Activated T-cell treated with anti-CD3 and anti-CD28 coated beads for 24 hours (primary cell): ENCODE results near the gene ULK3.
A peak's percentile ranks its signal among the peaks of the same experiment; 100 is the strongest.

Experiments
- DNase-seq: peaks from one replicate; pipeline ENCODE4 v3.0.0-alpha.2; 2020; ENCODE audit warnings: low read depth

The ULK3 gene

DNA sequence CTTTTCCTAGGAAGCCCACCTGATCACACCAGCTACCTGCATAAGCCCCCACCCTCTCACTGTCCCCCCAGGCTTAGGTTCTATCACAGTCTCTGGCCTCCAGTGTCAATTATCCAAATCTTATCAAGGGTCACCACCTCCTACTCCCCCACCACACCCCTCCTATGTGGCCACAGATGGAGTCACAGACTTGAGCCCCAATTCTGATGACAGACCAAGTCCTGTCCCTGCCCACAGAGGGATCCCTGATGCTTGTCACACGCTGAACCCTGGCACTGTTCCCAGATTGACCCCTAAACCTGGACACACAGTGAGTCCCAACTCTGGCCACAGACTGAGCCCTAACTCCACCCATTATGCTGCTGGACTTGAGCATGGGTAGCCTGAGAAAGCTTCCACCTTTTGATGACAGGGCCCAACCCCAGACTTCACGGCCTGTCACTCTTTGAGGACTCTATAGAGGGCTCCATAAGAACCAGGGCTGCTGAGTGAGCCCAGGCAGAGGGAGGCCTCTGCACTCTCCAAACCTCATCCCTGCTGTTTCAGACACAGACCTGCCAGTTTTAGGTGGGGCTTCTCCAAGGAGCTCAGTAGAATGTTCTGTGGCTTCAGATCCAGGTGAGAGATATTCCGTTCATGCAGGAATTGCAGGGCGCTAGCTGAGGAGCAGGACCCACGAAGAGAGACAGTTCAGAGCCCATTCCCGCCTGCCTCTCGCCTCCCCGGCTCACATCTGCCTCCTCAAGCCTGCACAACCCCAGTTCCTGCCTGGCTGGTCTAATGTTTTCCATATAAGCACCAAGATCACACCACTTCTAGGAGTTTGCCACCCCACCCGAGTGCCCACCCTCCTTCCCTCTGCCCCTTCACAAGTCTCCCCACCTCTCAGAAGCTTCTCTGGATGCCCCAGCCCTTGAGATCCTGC, 1.8 kb downstream of the ULK3 start:
- no peak for DNase-seq

DNA sequence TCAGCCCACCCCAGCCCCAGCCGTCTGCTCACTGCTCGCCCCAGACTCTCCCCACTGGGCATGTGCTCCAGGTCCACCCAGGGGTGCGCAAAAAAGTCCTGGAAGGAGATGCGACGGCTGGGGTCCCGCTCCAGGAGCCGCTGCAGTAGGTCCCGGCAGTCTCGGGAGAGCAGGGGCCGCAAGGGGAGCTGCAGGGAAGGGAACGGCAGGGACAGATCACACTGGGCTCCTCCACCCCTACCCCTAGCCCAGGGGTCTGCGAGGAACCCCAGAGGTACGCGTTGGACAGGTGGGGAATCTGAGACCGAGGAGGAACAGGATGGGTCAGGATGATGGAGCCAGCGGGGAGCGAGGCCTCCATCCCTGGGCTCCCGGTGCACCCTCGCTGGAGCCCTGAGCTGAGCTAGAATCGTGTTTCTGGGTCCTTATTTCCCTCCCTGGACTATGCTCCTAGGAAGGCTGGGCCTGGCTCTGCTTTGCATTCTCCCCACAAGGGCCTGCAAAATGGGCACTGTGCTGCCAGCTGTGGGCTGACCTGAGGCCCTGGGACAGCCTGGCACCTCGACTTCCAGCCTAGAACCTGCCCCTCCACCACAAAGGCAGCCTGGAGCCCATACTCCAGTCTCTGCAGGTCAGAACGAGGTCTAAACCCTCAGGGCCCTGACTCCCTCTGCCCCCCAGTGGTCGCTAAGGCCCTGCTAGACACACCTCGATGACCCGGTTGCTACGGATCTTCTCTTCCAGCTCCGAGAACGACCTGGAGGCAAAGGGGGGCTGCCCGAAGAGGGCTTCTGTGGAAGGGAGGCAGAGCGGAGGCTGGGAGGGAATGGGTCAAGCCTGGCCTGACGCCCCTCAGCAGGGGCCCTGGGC, 3.2 kb downstream of the ULK3 start:
- DNase-seq, result no peak

DNA sequence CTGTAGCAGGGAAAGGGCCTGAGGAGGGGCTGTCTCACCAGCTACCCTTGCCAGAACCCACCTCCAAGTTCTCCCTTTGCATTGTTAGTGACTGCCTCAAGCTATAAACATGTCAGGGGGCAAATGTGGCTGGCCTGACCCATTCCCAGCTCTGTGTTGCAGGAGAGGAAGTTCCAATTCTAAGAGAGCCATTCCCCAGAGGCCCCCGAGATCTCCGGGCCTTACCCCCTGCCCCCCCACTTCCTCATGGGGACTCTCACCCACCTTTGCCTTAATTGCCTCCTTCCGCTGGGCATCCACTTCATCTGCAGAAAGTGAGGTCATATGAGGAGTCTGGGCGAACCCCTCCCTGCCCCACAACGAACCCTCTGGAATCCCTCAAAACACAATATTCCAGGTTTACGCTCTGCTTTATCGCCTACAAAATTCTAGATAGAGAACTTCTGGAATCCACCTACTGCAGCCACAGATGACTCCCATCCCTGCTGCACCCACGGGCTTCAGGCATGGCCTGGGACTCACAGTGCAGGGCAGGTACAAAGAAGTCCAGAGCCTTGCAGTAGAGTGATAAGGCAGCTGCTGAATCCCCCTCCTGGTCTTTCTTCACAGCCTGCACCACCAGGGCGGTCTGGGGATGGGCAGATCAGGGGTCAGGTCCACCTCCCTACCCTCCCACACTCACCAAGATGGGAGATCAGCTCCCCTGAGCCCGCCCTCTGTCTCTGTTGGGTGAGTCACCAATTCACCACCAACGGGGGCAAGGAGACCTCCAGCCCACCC, 4.0 kb downstream of the ULK3 start:
- no peak for DNase-seq

- no peak for DNase-seq
These were observed 4.8 kb downstream of the ULK3 start for GRCh38 chr15:74838137-74838516.

- DNase-seq, result no peak
These were observed 5.3 kb downstream of the ULK3 start for GRCh38 chr15:74837482-74838136.

DNA sequence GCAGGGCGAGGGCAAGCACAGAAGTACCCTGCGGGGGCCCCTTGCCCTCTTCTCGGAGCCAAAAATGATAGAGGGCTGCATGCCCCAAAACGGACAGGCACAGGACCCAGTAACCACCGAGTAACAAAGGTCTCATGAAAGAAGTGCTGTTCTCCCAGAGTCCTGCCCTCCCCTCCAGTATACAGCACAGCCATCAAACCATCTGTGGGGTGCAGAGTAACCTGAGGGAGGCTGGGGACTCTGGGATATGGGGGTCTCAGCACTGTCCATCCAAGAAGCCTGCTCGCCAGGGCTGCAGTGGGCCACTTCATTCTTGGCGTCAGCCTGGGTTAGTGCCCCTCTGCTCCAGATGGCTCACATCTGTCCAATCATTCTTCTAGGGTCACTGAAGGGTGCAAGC, 6.1 kb downstream of the ULK3 start:
- no peak for DNase-seq

DNA sequence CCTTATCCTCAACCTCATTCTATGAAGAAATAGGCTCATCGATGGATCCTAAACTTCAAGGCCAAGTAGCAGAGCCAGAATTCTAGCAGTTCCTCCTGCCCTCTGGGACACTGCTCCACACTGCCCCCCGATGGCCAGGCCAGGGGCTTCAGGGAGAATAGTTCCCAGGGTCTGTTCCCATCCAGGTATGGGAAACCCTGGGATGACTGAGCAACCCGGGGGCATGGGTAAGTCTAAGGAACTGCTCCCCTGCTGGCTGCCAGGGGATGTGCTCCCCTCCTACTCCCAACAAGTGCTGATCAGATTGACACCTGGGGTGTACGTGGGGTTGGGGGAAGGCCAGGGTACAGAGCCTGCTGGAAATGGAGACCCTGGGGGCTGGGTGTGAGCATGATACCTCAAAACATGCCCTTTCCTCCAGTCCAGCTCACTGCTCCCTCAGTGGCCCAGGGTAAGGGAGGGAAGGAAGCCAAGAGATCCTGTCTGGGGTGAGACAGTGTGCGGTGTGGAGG, 7.6 kb downstream of the ULK3 start:
- peak; percentile 30 for DNase-seq

DNA sequence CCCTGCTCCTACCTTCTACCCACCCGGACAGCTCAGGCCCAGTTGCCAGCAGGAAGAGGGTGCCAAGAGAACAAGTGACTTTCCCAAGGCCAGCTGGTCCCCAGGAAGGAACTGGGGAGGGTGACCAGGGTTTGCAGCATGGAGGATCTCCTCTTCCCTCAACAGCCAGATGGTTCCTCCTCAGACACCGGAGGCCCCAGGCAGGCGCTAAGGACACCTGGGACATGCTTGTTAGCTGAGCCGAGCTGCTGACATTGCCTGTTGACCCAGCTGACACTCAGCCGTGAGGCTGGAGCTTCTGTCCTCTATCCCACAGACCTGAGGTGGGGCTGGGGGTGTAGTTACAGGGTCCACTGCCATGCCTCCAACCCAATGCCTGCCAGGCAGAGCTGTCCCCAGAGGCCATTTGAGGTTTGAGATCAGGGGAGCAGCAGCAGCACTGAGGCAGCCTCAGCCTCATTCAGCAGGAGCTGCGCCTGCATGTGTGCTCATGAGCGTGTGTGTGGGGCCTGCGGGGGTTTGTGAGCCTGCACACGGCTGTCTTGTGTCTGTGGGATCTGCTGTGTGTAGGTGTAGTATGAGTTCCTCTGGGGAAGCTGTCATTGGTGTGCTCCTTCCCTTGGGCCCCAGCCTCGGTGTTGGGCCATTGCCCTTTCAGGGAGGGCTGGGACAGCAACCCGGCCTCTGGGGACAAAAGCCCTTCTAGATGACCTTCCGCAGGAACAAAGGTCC, 9.4 kb downstream of the ULK3 start:
- no peak for DNase-seq

GRCh38 chr15:74832826-74833225, 10.1 kb downstream of the ULK3 start:
- DNase-seq, result no peak

DNA sequence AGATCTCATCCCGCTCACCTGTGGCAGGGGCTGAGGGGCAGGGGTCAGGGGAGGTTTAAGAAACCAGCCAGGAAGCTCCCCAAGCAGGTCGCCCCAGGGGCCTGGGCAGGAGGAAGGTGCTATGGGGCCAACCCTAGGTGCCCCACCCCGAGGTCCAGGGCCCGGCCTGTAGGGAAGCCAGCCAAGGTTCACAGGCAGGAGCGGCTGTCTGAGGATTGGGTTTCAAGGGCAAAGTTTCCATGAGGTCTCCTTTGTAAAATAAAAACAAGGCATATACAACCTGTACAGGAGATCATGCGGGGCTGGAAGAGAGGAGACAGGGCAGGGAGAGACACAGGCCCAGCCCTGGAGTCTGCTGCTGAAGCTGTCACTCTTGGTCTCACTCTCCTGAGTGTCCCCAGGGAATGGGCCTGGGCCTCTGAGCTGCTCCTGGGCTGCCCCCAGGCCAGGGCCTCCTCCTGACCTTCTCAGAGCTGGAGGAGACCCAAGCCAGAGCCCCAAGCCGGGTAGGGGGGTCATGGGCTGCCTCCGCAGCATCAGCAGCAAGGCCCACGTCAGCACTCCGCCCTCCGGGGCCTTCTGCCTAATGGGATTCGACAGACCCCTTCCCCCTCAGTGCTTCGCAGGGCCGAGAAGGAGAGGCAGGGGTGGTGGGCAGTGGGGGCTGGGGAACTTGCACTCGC, 11.0 kb downstream of the ULK3 start:
- DNase-seq, result no peak

- DNase-seq, result no peak
These were observed 12.1 kb downstream of the ULK3 start for GRCh38 chr15:74830868-74831267.

DNA sequence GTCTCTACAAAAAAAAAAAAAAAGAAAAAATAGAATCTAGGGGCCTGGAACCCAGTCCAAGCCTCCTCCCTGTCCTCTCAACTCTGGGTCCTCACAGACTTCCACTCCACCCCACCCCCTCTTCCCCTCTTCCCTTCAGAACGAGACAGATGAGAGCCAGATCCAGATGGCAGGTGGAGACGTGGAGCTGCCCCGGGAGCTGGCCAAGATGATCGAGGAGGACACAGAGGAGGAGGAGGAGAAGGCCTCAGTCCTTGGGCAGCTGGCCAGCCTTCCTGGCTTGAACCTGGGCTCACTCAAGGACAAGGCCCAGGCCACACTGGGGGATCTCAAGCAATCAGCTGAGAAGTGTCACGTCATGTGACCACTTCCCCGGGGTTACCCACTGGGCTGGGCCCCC, 13.0 kb downstream of the ULK3 start:
- DNase-seq, result no peak

DNA sequence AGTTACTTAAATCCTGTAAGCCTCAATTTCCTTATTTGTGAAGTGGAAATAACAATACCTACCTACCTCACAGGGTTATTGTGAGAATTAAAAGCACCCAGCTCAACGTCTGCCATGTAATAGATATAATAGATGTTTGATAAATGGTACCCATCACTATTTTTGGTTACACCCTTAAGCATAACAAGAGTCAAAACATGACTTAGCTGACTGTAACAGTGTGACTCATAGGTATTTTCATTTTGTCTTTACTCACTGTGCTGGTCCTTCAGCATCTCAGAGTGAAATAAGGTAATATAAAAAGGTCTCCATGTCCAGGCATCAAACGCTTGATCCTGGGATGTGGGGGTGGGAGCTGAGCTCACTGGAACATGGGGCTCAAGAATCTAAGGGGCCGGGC, 13.5 kb downstream of the ULK3 start:
- DNase-seq, result no peak

GRCh38 chr15:74828835-74829234, 14.1 kb downstream of the ULK3 start:
- no peak for DNase-seq

- no peak for DNase-seq
These were observed 15.3 kb downstream of the ULK3 start for GRCh38 chr15:74827614-74828013.

GRCh38 chr15:74826921-74827320, 16.0 kb downstream of the ULK3 start:
- DNase-seq, result no peak

GRCh38 chr15:74826364-74826819, 16.6 kb downstream of the ULK3 start, which contains the start of gene CPLX3:
Gene CPLX3, plus strand, starts transcription at chr15:74826627. Its CDS starts 77 bp downstream, at chr15:74826704.
- no peak for DNase-seq

GRCh38 chr15:74825866-74826265, 17.1 kb downstream of the ULK3 start:
- DNase-seq, result no peak

- DNase-seq, result no peak
These were observed 18.0 kb downstream of the ULK3 start for GRCh38 chr15:74824976-74825375.

DNA sequence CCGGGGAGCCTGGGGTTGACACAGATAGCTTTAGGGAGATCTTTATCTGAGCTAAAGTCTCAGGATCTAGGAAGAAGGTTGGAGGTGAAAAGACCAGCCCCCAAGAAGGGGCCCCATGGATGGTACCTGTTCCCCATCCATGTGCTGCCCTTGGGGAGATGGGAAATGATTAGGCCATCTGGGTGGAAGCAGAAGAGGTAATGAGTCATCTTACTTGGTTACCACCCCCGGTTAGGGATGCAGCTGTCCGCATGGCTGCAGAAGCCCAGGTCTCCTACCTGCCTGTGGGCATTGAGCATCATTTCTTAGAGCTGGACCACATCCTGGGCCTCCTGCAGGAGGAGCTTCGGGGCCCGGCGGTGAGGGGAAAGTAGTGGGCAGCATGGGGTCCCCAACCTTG, 19.6 kb downstream of the ULK3 start:
- DNase-seq, result no peak
